ENCODE data around the gene NMT1.
"Not testable (repeated sequence)": the region's sequence is repeated elsewhere in the genome, so short reads cannot be mapped to it uniquely, and the experiment has no call there.

The NMT1 gene

DNA sequence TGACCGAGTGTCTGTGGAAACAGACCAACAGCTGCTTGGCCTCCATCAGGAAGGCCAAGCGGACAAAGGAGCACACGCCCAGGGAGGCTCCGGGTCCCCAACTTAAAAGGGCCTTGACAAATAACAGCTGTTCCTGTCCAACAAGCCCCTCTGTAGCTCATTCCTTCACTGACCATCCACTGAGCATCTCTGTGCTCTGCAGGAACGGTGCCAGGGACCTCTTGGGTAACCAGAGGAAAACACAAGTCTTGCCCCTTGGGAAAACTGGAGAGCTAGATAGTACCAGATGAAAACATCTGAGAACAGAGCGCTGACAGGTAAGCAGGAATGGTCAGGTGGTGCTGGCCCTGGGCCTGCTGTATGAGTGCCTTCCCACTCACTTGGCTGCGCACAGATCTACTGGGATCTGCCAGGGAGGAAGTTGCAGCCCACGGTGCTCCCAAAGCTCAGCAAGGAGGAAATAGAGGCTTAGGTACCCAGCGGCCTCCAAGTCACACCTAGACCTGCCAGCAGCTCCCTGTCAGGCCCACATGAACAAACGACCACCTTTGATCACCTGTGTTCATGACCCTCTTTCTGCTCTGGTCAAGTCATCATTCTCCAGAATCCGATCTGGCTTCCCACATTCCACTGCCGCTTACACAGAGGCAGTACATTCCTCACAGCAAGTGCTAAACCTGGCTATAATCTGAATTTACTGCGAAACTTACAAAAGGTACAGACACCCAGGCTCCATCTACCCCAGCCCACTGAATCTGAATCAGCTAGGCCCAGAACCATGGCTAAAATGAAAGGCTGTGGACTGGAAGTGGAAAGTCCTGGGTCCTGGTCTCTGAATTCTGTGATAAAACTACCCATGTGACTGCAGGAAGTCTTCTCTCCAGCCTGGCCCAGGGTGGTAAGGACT is 22.1 kb upstream of the NMT1 start:
- DNase-seq: no peak

DNA sequence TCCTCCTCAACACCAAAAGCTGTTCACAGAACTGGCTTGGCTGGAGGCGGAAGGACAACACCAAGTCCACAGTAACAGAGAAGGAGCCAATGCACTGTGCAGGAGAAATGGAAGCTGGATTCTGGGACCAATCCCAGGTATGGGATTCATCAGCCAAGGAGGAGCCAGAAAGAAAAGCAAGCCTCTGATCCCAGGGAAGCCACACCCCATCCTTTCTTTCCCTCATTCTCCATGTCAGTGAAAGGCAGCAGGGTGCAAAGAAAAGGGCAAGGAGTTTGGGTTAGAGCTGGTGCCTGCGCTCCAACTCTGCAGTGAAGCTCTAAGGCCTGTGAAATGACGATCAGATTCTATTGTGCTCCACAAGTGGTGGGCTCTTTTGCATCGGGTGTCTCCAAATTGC is 20.7 kb upstream of the NMT1 start:
- DNase-seq: no peak

DNA sequence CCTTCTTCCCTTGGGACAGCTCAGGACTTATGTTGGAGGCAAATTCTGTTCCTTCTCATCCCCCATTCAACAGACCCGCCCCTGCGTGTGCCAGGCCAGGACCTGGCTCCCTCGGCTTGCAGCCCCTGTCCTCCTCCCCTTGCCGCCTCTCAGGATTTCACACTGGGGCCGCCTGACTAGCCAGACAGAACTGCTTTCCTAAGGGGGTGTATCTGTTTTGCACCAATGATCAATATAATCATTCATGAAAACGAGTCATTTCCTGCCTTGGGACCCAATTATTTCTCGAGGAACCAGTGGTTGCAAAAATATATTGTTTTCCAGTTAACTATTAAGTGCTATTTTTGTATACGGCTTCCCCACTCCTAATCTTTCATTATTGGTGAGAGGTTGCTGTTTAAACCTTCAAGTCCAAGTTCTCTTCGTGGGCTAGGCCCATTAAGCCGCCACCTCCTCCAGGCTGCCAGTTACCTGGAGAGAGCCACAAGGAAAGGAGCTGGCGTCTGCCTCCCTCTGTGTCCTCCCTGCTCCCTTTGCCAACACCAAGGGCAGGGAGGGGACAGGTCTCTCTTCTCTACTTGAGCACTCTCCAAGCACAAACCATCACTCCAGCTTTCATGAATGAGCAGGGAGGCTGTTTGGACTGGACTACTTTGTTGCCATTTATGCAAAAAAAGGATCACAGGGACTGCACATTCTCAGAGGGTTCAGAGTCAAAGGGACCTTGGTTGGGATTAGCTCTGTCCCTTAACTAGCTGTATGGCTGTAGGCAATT is 18.6 kb upstream of the NMT1 start:
- no peak for DNase-seq

DNA sequence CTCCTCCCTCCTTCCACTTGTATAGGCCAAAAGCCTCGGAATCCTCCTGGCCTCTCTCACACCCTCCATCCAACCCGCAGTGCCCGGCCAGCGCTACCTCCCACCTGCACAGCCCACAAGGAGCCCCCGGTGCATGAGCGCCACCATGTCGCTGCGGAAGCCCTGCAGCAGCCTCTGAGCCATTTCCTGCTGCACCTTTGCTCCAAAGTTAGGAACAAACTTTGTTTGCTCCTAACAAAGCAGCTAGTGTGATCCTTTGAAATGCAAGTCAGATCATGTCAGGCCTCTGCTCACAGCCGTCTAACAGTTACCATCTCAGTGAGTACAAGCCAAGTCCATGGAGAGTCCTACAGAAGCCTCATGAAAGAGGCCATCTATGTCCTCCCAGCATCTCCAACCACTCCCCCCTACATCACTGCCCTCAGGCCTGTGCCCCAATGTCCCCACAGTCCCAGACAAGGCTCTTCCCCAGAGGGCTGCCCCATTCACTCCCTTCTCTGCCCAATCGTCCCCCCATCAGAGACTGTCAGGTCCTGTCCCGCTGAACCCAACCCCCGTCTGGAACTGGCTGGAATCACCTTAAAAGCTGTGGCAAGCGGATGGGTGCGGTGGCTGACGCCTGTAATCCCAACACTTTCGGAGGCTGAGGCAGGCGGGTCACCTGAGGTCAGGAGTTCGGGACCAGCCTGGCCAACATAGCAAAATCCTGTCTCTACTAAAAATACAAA is 17.1 kb upstream of the NMT1 start:
- DNase-seq: no peak

DNA sequence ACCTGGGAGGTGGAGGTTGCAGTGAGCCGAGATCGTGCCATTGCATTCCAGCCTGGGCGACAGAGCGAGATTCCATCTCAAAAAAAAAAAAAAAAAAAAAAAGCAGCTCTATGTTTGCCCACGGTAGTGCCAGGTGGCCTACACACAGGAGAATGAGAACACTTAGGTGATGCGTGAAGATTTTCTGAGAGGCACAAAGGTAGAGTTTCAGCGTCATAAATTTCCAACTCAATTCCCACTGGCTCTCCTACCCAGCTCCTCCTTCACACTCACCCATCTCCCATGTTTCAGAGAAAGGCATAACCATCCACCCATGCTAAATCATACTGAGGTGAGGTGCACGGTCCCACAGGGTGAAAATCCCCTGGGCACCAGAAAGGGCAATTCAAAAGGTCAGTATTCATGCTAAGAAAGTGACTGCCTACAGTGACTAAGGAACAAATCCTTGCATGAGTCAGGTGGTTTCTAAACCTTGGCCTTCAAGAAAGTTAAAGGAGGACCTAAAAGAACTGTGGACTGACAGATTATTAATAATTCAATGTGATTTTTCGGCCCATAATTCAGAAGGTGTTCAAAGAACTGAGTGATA is 14.5 kb upstream of the NMT1 start:
- DNase-seq: peak; percentile 41

DNA sequence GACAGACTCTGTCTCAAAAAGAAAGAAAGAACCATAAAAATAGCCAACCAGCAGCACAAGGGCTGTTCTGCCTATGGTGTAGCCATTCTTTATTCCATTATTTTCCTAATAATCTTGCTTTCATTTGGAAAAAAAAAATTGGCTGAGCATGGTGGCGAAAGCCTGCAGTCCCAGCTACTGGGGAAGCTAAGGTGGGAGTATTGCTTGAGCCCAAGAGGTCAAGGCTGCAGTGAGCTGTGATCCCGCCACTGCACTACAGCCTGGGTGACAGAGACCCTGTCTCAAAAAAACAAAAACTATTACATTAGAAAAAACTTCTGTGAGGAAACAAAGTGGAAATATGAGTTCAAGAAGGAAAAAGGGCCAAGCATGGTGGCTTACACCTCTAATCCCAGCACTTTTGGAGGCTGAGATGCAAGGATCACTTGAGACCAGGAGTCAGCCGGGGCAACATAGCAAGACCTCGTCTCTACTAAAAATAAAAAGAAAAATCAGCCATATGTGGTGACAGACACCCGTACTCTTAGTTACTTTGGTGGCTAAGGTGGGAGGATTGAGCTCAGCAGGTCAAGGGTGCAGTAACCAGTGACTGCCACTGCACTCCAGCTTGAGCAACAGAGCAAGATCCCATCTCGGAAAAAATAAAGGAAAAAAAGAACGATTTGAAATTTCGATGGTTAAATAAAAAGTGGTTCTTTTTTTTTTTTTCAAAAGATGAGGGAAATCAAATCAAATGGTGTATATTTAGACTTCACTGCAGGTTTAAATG is 12.1 kb upstream of the NMT1 start:
- no peak for DNase-seq

DNA sequence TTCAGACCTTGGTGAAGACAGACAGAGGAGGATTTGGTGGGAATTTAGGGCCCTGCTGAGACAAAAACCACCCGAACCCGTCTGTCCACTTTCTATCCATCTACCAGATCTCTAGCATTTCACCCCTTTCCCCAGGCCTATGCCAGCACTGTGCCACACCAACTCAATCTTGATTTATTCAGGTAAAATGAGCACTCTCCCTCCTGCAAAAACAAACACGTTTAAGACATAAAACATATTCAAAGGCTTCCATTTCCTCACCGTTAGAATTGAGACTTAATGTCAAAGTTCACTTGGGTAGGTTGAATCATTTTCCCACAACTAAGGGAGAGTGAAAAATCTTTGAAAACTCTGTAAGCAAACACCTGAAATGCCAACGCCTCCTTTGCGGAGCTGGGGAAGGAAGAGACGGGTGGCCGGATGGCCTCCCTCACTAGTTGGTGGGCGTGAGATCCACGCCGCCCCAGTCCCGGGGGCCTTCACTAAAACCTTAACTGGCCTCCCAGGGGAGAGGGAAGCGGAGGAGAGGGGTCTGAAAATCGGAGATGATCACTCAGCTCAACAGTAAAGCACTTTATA is 10.5 kb upstream of the NMT1 start:
- DNase-seq: no peak

DNA sequence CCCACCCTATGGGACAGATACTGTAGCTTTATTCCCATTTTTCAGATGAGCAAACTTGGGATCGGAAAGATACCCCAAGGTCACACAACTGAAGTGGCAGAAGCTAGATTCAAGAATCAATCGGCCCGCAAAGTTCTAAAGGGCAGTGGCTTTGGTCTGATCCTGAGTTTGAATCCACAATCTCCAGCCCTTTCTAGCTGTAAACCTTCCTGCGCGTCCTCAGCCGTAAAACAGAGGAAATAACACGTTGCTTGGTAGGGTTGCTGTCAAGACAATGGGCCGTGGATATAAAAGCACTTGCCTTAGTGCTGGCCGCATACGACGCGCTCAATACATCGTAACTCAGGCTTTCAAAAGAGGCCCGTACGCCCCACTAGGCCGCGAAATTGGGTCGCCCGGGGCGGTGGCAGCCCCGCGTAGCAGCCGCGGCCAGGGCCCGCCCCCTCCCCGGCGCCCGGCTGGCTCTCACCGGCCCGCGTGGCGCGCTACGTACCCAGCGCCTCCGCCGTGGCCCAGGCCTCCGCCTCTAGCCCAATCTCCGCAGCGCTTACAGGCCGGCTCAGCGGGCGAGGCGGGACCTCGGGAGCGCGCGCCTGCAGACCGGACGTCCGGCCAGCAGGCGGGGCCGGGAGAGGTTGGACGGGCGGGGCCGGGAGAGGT is 9.9 kb upstream of the NMT1 start, which contains the start of gene DCAKD:
DCAKD (minus strand) TSS at position 573 of the 660 bp plus-strand sequence. CDS start 16,747 bp downstream, outside the sequence.
- DNase-seq: peak; percentile 57

DNA sequence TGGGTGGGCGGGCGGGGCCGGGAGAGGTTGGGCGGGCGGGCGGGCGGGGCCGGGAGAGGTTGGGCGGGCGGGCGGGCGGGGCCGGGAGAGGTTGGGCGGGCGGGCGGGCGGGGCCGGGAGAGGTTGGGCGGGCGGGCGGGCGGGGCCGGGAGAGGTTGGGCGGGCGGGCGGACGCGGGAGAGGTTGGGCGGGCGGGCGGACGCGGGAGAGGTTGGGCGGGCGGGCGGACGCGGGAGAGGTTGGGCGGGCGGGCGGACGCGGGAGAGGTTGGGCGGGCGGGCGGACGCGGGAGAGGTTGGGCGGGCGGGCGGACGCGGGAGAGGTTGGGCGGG is 9.4 kb upstream of the NMT1 start:
- DNase-seq: not testable (repeated sequence)

DNA sequence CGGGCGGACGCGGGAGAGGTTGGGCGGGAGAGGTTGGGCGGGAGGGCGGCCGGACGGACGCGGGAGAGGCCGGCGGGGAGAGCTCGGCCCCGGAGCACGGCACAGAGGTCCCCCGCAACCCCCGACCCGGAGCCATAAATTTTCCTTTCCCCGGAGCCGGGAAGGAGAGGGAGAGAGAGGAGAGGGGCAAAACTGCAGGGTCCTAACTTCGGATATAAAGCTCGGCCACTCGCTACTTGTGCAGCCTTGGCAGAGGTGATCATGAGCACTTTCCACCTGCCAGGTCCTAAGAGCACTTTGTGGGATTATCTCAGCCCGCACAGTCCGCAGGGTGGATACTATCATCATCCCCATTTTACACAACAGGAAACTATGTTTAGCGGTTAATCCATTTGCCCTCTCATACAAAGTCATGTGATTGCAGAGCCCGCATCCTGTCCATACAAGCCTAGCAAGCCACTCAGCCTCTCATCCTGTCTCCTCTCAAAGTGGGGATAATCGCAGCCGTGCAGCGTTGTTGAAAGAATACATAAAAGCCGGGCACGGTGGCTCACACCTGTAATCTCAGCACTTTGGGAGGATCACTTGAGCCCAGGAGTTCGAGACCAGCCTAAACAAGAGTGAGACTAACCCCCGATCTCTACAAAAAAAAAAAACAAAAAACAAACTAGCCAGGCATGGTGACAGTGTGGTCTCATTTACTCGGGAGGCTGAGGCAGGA is 8.9 kb upstream of the NMT1 start:
- DNase-seq: no peak

DNA sequence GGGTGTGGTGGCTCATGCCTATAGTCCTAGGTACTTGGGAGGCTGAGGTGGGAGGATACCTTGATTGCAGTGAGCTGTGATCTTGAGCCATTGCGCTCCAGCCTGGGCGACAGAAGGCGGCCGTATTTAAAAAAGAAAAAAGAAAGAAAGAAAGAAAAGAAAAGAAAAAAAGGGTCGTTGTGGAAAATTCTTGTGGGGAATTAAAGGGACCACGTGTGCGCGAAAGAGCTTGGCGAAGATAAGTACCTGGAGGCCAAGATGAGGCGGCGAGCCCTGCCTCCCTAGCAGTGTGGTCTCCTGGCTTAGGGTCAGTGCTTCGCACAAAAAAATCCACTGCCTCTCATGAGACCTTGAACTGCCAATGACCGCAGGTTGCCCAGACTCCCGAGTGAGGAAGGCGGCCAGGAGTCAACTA is 728 bp upstream of the NMT1 start:
- DNase-seq: no peak

DNA sequence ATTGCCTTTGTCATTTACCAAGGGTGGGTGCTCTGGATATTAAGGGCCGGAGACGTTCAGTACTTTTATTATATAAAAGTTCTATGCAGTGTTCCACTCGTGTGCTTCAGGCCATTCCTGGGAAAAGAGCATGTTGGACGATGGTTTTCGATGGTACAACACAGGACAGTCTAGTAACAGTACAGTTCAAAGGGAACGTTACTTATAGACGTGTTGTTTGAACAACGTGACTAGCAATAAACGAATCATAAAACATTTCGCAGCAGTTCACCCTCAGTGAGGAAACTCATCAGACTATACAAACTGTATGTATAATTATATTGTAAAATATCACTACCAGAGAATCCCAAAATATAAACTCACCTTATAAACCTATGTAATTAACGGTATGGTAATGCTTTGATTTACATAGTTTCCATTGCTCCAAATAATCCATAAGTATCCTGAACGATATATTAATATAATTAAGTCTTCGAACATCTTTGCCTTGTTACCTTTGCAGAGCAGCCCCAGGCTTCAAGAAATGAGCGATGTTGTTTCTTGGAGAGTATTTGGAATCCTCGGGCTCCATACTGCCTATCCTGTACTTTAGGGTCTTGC is 589 bp downstream of the NMT1 start:
- no peak for DNase-seq

DNA sequence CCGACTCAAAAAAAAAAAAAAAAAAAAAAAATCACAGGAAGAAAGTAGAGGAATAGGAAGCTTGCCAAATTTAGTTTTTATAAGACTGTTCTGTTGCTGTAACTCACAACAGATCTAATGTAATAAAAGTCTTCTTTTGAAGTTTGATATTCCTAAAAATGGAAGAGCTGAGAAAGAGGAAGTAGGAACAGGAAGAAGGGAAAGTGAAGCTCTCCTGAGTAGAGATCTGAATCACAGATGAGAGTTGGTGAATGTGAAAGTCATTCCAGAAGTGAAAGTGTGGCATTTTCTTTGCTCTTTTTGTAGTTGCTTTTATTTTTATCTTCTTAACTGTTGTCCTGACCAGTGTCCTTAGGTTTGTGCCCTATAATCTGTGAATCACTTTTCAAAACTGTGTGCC is 2.1 kb downstream of the NMT1 start:
- no peak for DNase-seq

DNA sequence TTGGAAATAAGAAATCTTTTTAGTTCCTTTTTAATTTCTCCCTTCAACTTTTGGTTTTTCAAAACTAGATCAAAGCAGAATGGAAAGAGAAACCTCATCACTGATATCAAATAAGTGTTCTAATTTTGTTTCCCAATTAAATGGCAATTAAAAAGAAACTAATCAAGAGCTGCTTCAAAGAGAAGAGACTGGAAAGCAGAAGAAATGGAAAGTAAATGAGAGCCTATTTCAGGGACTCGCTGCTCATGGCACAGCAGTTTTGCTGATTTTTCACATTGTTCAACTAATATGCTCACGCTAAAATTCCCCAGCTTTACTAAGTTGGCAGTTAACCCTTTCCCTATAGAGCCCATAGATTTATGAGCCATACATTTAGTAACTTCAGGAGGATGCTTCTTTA is 6.5 kb downstream of the NMT1 start:
- DNase-seq: no peak

DNA sequence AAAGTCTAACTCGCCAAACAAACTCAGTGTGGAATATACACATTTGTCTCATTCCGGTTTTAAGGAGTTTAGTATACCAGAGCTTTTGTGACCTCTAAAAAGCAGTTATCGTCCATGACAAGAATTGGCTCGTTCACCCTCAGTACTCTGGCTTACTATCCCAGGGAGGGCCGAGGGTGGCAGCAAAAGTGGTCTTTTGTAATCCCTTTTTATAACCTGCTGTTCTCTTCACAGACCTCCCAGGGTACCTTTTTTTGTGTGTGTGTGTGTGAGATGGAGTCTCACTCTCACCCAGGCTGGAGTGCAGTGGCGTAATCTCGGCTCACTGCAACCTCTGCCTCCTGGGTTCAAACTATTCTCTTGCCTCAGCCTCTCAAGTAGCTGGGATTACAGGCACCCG is 8.9 kb downstream of the NMT1 start:
- DNase-seq: no peak

DNA sequence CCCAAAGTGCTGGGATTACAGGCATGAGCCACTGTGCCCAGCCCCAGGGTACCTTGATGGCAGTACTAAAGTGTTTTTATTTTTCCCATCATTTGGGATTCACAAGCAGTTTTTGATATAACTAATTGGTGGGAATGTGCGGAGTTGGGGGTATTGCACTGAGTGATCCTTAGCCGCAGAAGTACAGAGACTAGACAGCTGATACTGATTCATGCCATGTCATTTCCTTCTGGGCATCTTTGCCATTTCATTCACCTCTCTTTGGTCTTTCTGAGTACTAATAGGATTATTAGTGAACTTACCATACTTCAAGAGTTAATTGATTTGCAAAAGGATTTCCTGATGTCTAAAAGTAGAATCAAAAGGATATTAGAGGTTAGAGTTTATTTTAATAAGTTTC is 9.7 kb downstream of the NMT1 start:
- DNase-seq: no peak

DNA sequence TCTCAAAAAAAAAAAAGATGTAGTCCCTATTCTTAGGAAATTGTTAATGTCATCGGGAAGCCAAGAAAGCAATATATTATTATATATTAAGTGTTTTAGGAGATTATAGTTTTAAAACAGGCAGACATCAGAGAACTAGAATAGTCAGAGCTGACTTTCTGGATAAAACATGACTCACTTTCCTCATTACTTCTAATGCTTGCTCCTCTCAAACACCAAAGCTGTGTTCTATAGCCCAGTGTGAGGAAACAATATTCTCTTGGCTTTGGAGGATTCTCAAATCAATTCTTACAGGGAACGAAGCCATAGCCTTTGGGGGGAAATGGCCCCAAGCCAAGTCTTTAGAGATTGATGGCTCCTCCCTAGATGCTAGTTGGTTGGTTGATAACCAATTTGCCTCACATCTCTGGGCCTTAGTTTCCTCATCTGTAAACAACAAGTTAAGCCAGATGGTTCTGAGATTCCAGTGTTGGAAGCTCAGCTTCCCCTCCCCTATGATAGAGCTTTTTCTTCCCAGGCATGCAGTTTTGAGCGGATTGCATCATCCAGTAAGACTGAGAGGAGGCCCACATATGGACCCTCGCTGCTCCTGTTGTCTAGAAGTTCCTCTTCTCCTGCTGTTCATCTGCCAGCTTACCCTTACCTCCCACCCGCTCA is 12.4 kb downstream of the NMT1 start:
- DNase-seq: no peak

DNA sequence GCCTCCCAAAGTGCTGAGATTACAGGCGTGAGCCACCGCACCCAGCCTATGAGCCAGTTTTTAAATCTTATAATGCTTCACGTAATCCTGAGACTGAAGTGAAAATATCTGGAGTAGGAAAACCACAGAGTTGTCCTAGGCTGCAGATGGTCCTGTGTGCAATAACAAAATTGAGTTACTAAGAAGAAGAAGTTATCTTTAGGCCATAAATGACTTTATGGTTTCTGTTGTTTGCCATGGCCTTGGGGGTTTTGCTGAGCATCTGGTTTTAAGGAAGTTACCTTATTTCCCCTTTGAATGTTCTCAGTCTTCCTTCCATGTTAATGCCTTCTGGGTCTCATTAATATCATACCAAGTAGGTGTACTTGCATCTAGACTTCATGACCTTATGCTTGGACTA is 16.5 kb downstream of the NMT1 start:
- no peak for DNase-seq

DNA sequence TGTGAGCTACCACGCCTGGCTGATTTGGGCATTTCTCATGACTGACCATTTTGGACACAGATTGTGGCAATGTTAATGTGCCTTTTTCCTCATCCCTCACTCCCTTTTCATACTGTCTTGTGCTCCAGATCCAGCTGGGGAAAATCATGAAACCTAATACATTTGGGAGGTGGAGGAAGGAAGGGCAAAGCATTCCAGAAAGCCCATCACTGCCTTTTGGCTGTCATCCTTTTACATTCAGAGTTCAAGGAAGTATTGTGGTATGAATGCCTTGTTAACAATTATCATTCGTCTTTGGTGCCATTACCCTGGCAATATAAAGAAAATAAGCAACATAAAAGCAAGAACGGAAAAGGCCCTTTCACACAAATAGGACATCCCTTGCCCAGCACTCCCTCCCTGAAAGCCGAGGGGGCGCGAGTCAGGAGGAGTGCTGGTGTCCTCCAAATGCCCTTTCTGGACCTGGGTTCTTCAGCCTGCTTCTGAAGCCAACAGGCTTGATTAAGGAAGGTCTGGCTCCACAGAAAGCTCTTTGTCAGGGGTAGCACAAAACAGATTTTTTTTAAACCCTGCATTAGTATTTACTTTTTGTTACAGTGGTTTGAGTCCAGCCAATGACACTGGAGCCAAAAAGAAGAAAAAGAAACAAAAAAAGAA is 20.1 kb downstream of the NMT1 start:
- no peak for DNase-seq
